ENCODE data around the gene NSUN4. TPM values are rescaled to one million over a fixed set of nuclear protein-coding genes. Genes with fewer than 3 reads are reported as not detected.

Gene NSUN4
- total and polyA plus RNA-seq, 8 donors: 8.1 to 16.4 (median 10.4) TPM

GRCh38 chr1:46410156-46411009 lies 69.8 kb downstream of the NSUN4 start:
- WGBS, 2 donors: 92 to 95% methylated on average over 16 to 17 of the region's 17 CpGs
- no peaks in the 10 kb centered on the region for H3K4me1 ChIP-seq
- intact Hi-C loops (cut with DNase I): no loop called here
- no peak for ATAC-seq
- H3K4me3 ChIP-seq: no peak overlapping the region
- H3K36me3 ChIP-seq: peaks cover 0 to 28% (median 4%) of the 10 kb centered on the region in 3 donors
- H3K27me3 ChIP-seq: no peaks in the 10 kb centered on the region
- DNase-seq: no peak
- no peak for TF ChIP-seq CTCF (IDR thresholded peaks at IDR 0.05)
- no peak overlapping the region for H3K27ac ChIP-seq
- no peaks in the 10 kb centered on the region for H3K9me3 ChIP-seq
- no peak for FAIRE-seq

- H3K4me3 ChIP-seq: no peak overlapping the region
- no peaks in the 10 kb centered on the region for H3K4me1 ChIP-seq
- no peaks in the 10 kb centered on the region for H3K9me3 ChIP-seq
- FAIRE-seq (no peak), ATAC-seq (no peak), DNase-seq (no peak)
- H3K27me3 ChIP-seq: no peaks in the 10 kb centered on the region
- intact Hi-C loops (cut with DNase I): no loop called here
- no peak for TF ChIP-seq CTCF (IDR thresholded peaks at IDR 0.05)
- peaks cover 0 to 28% (median 4%) of the 10 kb centered on the region in 3 donors for H3K36me3 ChIP-seq
- H3K27ac ChIP-seq: no peak overlapping the region
- 90% methylated on average over 7 of the region's 7 CpGs for WGBS, 2 donors
Observed at GRCh38 chr1:46411010-46411405, 70.4 kb downstream of the NSUN4 start.

Other genes starting within 250 kb of the NSUN4 start
- gene PIK3R3, start 208.2 kb upstream of the NSUN4 start, total RNA-seq: 1 to 10 TPM; 1.2 to 4.9 (median 4.1) TPM
- 1 to 10 TPM; 1.7 to 4.5 TPM for gene PIK3R3, start 208.2 kb upstream of the NSUN4 start, polyA plus RNA-seq
- 1 to 10 TPM; 2.1 to 10.0 (median 6.4) TPM for gene TSPAN1, start 165.7 kb upstream of the NSUN4 start, total RNA-seq
- 10 to 100 TPM in 1 of 2 donors, 1 to 10 TPM in 1; 4.1 to 12.4 TPM for gene TSPAN1, start 165.7 kb upstream of the NSUN4 start, polyA plus RNA-seq
- not detected for gene P3R3URF, start 164.3 kb upstream of the NSUN4 start, total RNA-seq
- gene P3R3URF, start 164.3 kb upstream of the NSUN4 start, polyA plus RNA-seq: not detected
- gene POMGNT1, start 142.4 kb upstream of the NSUN4 start, total RNA-seq: 10 to 100 TPM; 23.5 to 40.6 (median 32.9) TPM
- gene POMGNT1, start 142.4 kb upstream of the NSUN4 start, polyA plus RNA-seq: 10 to 100 TPM; 40.9 to 59.2 TPM
- under 1 TPM; 0.09 to 0.56 (median 0.20) TPM for gene LURAP1, start 137.5 kb upstream of the NSUN4 start, total RNA-seq
- gene LURAP1, start 137.5 kb upstream of the NSUN4 start, polyA plus RNA-seq: under 1 TPM; 0.40 to 0.68 TPM
- gene RAD54L, start 93.0 kb upstream of the NSUN4 start, total RNA-seq: under 1 TPM in 5 of 6 donors, not detected in 1; 0.39 to 0.66 (median 0.43) TPM
- under 1 TPM; 0.23 to 0.61 TPM for gene RAD54L, start 93.0 kb upstream of the NSUN4 start, polyA plus RNA-seq
- 10 to 100 TPM; 20.9 to 31.3 (median 26.2) TPM for gene LRRC41, start 37.2 kb upstream of the NSUN4 start, total RNA-seq
- 10 to 100 TPM; 19.8 to 30.3 TPM for gene LRRC41, start 37.2 kb upstream of the NSUN4 start, polyA plus RNA-seq
- gene UQCRH, start 37.1 kb upstream of the NSUN4 start, total RNA-seq: 10 to 100 TPM; 51.8 to 83.1 (median 69.2) TPM
- gene UQCRH, start 37.1 kb upstream of the NSUN4 start, polyA plus RNA-seq: 100 to 1,000 TPM; 141 to 183 TPM
- 10 to 100 TPM; 19.5 to 34.6 (median 24.7) TPM for gene FAAH, start 53.5 kb downstream of the NSUN4 start, total RNA-seq
- gene FAAH, start 53.5 kb downstream of the NSUN4 start, polyA plus RNA-seq: 100 to 1,000 TPM; 103 to 122 TPM
- not detected for gene DMBX1, start 149.0 kb downstream of the NSUN4 start, total RNA-seq
- not detected for gene DMBX1, start 149.0 kb downstream of the NSUN4 start, polyA plus RNA-seq
- gene KNCN, start 210.8 kb downstream of the NSUN4 start, total RNA-seq: not detected
- not detected for gene KNCN, start 210.8 kb downstream of the NSUN4 start, polyA plus RNA-seq